Head of caudate nucleus (tissue), 42 donors: ENCODE measurements around the gene LRRTM3.

Source experiments
- DNase-seq, 42 donors: peaks; one replicate each; pipeline versions ENCODE4 v3.0.0 to v3.0.0-alpha.2; 2020 to 2021; ENCODE audit warnings: mixed read lengths in 7 of 42
- intact Hi-C: fragments of 100-400 bp; cut with DNase I; formaldehyde crosslinking; loops from one replicate; pipeline ENCODE4 v1.15.0; 2022

LRRTM3 gene

GRCh38 chr10:67088036-67088435, 162.2 kb downstream of the LRRTM3 start:
- DNase-seq: peak in 4 of 42 donors; percentile 7 to 44 (median 22)
- intact Hi-C loops: no loop called here

- no peak for DNase-seq
- intact Hi-C loops: no loop called here
Observed at GRCh38 chr10:67095531-67095930, 169.7 kb downstream of the LRRTM3 start.

DNA sequence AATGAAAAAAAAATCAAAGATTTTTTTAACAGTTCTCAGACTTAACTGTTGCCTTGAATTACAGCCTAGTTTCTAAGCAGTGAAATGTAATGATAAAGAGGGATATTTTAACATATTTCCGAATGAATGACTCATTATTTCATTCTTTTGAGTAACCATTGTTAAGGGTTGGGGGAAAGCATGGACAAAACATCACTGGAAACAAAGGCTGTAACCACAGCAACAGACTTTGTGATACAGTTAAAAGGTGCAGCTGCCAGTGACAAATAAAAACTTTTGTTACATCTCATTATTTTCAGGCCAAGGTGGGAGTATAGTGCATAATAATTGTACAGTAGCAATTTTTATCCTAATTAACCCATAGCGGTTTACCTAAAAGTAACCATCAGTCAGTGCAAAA, 172.6 kb downstream of the LRRTM3 start:
- no peak for DNase-seq

GRCh38 chr10:67100951-67101350, 175.1 kb downstream of the LRRTM3 start:
- intact Hi-C loops: no loop called here
- DNase-seq: no peak

More for the DNA sequence above, 172.6 kb downstream of the LRRTM3 start:
- intact Hi-C loops: no loop called here

GRCh38 chr10:67107670-67108069, 181.8 kb downstream of the LRRTM3 start:
- intact Hi-C loops: no loop called here
- peak in 1 of 42 donors; percentile 16 for DNase-seq

DNA sequence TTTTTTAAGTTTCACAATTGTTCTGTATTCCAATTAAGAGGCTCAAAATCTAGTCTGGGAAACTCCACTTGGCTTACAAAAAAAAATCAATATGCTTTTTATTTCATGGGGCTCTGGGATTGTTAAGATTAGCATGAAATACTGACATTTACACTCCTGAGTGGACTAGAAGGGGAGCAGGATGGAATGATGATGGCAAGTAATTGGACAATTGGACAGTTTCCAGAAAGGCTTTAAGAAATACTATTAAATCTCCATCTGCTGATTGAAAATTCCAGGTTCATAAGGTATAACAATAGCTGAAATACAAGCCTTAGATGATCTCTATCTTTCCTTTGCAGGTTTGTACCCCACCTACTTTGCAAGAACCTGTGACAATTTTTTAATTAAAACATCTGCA, 184.4 kb downstream of the LRRTM3 start:
- intact Hi-C loops: no loop called here
- no peak for DNase-seq

GRCh38 chr10:67112765-67113164, 186.9 kb downstream of the LRRTM3 start:
- DNase-seq: no peak
- intact Hi-C loops: no loop called here

DNA sequence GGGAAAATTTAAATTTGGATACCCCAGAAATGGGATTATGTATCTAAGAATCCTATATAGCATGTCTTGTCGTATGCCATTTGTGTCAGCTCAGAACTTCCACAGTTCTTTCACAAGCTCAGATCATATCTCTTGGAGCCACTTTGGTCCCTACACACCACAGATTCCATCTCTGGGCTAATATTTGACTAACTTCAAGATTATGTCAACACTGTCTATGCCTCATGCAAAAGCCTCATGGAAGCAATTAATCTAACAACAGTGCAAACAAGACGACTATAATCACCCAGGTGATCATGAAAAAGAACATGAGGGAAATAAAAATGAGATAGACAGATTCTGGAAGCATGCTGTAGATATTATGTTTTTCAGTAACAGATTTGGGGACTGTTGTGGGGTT, 189.1 kb downstream of the LRRTM3 start:
- no peak for DNase-seq
- intact Hi-C loops: no loop called here

GRCh38 chr10:67115972-67116371, 190.1 kb downstream of the LRRTM3 start:
- no peak for DNase-seq
- intact Hi-C loops: no loop called here

DNA sequence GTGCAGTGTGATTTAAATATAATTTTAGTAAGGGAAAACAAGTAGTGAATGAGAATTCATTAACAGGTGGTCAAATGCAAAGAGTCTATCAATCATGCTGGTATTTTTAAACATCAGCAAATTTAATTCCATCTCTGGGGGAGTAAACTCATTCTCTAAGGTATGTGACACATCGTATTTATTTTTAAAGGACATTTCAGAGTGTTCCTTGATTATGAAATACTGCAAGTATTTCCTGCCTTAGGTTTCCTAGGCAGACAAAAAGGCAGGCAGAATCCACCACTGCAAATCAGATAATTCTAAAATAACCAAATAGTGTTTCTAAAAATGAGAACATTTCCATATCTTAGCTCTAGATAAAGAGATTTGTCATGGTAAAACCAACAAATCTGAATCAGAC, 193.8 kb downstream of the LRRTM3 start:
- intact Hi-C loops: no loop called here
- no peak for DNase-seq

GRCh38 chr10:67127441-67127840, 201.6 kb downstream of the LRRTM3 start:
- peak in 1 of 42 donors; percentile 7 for DNase-seq
- intact Hi-C loops: no loop called here

DNA sequence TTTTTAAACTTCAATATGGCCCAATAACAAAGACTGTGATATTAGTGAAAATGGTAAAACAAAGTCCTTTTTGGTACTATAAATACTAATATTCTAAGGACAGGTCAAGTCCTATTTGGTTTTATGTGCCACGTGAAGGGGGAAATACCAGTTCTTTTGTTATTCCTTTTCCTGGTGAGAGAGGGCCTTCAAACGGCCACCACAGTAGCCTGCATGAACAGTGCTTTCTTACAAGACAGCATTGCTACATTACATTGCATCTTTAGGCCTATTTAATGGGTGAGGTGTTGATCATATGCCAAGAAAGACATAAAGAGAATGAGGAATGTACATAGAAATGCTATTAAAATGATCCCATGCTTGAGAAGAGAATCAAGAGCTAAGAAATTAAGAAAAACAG, 214.8 kb downstream of the LRRTM3 start:
- intact Hi-C loops: no loop called here

DNA sequence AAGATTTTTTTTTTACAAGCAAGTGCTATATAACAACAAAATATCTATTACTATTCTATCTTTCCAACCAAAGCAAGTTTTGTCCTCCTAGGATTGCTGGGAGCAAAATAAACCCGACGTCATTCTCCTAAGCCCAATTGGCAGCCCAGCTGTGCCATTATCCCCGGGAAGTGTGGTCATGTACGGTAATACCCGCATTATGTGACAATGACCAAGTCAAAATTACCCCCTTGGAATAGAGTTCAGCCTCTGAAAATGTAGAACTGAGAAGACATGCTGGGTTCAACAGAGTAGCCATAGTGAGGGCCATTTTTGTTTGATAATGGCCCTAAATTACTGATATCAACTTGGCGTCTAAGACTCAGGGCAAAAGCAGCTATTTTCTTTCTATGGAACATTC, 215.5 kb downstream of the LRRTM3 start:
- no peak for DNase-seq
- intact Hi-C loops: no loop called here

More for the DNA sequence above, 214.8 kb downstream of the LRRTM3 start:
- no peak for DNase-seq

DNA sequence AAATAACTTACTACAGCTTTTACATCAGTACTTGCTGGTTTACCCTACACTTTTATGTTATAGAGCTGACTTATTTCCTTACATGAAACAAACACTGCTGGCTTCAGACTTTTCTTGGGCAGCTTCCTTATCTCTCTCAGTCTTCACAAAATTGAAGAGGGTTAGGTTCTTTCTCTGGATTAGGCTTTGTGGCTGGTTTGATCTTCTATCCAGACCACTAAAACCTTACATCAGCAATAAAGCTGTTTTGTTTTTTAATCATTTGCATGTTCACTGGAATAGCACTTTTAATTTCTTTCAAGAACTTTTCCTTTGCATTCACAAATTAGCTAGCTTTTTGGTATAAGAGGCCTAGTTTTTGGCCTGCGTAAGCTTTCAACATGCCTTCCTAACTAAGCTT, 218.7 kb downstream of the LRRTM3 start:
- intact Hi-C loops: no loop called here
- no peak for DNase-seq
